ENCODE data around the gene STIM1.

DNA sequence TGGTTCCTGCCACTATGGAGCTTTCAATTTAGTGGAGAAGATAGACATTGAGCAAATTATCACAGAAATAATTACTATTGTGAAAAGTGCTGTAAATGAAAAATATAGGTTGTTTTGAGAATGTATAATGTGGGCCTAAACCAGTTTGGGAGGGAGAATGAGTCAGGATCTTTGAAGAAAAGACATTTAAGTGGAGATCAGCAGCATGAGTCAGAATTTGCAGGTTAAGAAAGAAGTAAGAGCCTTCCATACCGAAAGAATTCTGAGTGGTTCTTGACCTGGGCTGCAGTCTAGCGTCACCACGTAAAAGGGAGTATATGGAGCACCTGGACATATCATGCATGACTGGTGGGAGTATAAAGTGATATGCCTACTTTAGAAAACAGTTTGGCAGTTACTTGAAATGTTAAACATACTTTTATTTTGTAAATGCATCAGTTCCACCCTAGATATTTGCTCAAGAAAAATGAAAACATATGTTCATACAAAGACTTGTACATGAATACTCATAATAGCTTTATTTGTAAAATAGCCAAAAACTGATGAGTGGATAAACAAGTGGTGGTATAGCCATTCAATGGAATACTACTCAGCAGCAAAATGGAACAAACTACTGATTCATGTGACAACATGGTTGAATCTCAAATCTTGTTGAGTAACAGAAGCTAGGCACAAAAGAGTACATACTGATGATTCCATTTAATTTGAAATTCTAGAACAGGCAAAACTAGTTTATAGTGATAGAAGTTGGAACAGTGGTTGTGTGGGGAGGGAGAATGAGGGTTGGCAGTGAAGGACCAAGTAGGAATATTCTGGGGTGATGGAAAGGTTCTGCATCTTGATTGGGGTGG is 99.2 kb downstream of the STIM1 start:
- TF ChIP-seq EP300 (IDR thresholded peaks at IDR 0.05), result no peak
- TF ChIP-seq, protein P1, sequence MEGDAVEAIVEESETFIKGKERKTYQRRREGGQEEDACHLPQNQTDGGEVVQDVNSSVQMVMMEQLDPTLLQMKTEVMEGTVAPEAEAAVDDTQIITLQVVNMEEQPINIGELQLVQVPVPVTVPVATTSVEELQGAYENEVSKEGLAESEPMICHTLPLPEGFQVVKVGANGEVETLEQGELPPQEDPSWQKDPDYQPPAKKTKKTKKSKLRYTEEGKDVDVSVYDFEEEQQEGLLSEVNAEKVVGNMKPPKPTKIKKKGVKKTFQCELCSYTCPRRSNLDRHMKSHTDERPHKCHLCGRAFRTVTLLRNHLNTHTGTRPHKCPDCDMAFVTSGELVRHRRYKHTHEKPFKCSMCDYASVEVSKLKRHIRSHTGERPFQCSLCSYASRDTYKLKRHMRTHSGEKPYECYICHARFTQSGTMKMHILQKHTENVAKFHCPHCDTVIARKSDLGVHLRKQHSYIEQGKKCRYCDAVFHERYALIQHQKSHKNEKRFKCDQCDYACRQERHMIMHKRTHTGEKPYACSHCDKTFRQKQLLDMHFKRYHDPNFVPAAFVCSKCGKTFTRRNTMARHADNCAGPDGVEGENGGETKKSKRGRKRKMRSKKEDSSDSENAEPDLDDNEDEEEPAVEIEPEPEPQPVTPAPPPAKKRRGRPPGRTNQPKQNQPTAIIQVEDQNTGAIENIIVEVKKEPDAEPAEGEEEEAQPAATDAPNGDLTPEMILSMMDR (IDR thresholded peaks at IDR 0.05), result no peak

All from gastroesophageal sphincter (tissue), 3 donors.